IMR-90 (cell line): ENCODE measurements around the gene THAP12.

Experiments
- CHD1 ChIP-seq: IDR thresholded peaks from 2 replicates; pipeline ENCODE4 v1.6.1; 2012; ENCODE audit warnings: low read depth, low read length, improper control_type of control experiment
- POLR2A ChIP-seq: IDR thresholded peaks from 2 replicates; pipeline ENCODE4 v1.6.1; 2012; ENCODE audit warnings: mild to moderate bottlenecking, low read depth, low read length
- TF ChIP-seq, protein P1 (sequence below): fragments of 150-350 bp; IDR thresholded peaks from 2 replicates; pipeline ENCODE4 v1.6.1; 2017; ENCODE audit warnings: mild to moderate bottlenecking, antibody characterized with exemption, low read length, low read depth
- TF ChIP-seq, protein P2 (sequence below): conservative IDR thresholded peaks from 2 replicates; pipeline ENCODE4 v1.5.1; 2012; ENCODE audit warnings: mild to moderate bottlenecking, low read depth, low read length, improper control_type of control experiment

DNA sequence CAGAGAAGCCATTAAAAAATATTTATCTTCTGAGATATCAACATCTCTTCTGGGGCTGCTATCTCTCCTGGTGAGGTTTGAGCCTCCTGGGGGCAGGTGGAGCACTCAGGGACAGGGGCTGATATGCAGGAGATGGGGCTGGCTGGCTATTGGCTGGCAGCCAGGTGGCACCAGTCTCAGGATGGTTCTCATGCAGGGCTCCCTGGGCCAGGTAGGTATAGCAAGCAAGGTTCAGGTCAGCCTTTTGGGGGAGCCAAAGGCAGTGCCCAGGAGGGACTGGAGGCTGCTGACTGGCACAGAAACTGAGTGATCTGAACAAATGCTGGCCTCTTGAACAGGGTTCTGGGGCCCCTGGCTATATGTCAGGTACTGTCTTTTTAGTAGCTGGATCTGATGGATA lies 34.1 kb upstream of the THAP12 start:
- TF ChIP-seq, protein P1, sequence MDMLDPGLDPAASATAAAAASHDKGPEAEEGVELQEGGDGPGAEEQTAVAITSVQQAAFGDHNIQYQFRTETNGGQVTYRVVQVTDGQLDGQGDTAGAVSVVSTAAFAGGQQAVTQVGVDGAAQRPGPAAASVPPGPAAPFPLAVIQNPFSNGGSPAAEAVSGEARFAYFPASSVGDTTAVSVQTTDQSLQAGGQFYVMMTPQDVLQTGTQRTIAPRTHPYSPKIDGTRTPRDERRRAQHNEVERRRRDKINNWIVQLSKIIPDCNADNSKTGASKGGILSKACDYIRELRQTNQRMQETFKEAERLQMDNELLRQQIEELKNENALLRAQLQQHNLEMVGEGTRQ: no peak
- TF ChIP-seq, protein P2, sequence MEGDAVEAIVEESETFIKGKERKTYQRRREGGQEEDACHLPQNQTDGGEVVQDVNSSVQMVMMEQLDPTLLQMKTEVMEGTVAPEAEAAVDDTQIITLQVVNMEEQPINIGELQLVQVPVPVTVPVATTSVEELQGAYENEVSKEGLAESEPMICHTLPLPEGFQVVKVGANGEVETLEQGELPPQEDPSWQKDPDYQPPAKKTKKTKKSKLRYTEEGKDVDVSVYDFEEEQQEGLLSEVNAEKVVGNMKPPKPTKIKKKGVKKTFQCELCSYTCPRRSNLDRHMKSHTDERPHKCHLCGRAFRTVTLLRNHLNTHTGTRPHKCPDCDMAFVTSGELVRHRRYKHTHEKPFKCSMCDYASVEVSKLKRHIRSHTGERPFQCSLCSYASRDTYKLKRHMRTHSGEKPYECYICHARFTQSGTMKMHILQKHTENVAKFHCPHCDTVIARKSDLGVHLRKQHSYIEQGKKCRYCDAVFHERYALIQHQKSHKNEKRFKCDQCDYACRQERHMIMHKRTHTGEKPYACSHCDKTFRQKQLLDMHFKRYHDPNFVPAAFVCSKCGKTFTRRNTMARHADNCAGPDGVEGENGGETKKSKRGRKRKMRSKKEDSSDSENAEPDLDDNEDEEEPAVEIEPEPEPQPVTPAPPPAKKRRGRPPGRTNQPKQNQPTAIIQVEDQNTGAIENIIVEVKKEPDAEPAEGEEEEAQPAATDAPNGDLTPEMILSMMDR: no peak
- TF ChIP-seq POLR2A (no peak), CHD1 (no peak)
